Activated naive CD4-positive, alpha-beta T cell treated with anti-CD3 and anti-CD28 coated beads, Interleukin-2, amount 50 U/mL, for 24 hours (primary cell): ENCODE measurements around the gene TUBAL3.

Source experiments
- H3K27ac Mint-ChIP-seq: one replicate; pipeline ENCODE4 v1.8.0; 2021; ENCODE audit warnings: mild to moderate bottlenecking, mixed read lengths
- H3K27me3 Mint-ChIP-seq: one replicate; pipeline ENCODE4 v1.8.0; 2021; ENCODE audit warnings: mixed read lengths
- H3K36me3 Mint-ChIP-seq: one replicate; pipeline ENCODE4 v1.8.0; 2021; ENCODE audit warnings: mixed read lengths
- H3K4me1 Mint-ChIP-seq: one replicate; pipeline ENCODE4 v1.8.0; 2021; ENCODE audit warnings: mixed read lengths
- H3K4me3 Mint-ChIP-seq: one replicate; pipeline ENCODE4 v1.8.0; 2021; ENCODE audit warnings: mild to moderate bottlenecking, mixed read lengths
- H3K9me3 Mint-ChIP-seq: one replicate; pipeline ENCODE4 v1.8.0; 2021; ENCODE audit warnings: mixed read lengths

The TUBAL3 gene

DNA sequence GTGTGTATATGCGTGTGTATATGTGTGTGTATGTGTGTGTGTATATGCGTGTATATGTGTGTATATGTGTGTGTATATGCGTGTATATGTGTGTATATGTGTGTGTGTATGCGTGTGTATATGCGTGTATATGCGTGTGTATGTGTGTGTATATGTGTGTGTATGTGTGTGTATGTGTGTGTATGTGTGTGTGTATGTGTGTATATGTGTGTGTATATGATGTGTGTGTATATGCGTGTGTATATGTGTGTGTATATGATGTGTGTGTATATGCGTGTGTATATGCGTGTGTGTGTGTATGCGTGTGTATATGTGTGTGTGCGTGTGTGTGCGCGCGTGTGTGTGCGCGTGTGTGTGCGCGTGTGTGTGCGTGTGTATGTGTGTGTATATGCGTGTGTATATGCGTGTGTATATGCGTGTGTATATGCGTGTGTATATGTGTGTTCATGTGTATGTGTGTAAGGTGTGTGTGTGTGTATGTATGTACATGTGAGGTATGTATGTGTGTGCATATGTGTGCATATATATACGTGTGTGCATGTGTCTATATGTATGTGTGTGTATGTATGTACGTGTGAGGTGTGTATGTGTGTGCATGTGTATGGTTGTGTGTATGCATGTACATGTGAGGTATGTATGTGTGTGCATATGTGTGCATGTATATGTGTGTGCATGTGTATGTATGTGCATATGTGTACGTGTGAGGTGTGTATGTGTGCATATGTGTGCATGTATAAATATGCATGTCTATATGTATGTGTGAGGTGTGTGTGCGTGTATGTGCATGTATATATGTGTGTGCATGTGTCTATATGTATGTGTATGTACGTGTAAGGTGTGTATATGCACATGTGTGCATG, 33.9 kb downstream of the TUBAL3 start:
- H3K27me3 Mint-ChIP-seq: no peaks in the 10 kb centered on the region
- H3K4me1 Mint-ChIP-seq: no peaks in the 10 kb centered on the region
- H3K27ac Mint-ChIP-seq: no peak overlapping the region
- H3K4me3 Mint-ChIP-seq: no peak overlapping the region
- no peaks in the 10 kb centered on the region for H3K36me3 Mint-ChIP-seq
- no peaks in the 10 kb centered on the region for H3K9me3 Mint-ChIP-seq

DNA sequence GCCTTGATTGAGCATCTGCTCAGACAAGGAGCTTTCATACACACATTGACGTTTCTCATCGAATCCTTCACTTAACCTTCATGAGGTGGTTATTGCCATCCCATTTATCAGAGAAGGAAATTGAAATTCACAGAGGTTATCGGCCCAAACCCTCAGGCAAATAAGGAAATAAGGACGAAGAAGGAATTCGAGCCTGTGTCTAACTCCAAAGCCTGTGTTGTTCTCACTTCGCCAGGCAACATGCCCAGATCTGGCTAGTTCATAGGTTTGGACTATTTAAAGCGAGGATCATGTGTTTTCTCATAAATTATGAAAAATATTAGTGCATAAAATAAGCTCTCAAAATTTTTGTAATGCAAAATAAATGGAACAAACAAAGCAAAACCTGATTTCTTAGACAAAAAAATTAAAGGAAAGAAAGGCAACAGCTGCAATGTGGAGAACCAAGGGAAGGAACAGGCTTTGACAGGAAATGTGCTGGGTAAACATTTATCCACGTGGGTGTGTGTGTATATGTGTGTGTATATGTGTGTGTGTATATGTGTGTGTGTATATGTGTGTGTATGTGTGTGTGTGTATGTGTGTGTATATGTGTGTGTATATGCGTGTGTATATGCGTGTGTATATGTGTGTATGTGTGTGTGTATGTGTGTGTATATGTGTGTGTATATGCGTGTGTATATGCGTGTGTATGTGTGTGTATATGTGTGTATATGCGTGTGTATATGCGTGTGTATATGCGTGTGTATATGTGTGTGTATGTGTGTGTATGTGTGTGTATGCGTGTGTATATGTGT, 35.1 kb downstream of the TUBAL3 start:
- no peaks in the 10 kb centered on the region for H3K4me1 Mint-ChIP-seq
- H3K27ac Mint-ChIP-seq: no peak overlapping the region
- H3K9me3 Mint-ChIP-seq: no peaks in the 10 kb centered on the region
- no peaks in the 10 kb centered on the region for H3K27me3 Mint-ChIP-seq
- no peak overlapping the region for H3K4me3 Mint-ChIP-seq
- H3K36me3 Mint-ChIP-seq: no peaks in the 10 kb centered on the region

DNA sequence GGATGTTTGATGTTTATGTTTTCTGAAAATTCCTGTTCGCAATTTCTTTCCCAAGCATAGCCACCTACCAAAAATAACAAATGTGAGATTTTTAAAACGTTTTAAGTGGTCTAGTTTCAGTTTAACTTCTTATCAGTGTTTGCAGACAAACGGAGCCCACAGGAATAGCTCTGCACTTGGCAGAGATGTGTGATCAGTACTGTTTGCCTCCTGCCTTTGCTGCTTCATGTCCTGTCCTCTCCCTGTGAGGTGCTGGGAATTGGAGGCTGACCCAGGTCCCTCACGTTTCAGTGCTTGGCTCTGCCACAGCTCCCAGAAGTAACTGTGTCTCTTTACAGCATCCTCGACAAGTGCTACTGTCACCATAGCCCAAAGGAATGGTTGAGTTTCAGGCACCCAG, 38.7 kb downstream of the TUBAL3 start:
- Mint-ChIP-seq H3K36me3 (no peaks in the 10 kb centered on the region), H3K4me3 (no peak overlapping the region), H3K9me3 (no peaks in the 10 kb centered on the region), H3K4me1 (no peaks in the 10 kb centered on the region), H3K27me3 (peaks cover 5% of the 10 kb centered on the region), H3K27ac (no peak overlapping the region)

DNA sequence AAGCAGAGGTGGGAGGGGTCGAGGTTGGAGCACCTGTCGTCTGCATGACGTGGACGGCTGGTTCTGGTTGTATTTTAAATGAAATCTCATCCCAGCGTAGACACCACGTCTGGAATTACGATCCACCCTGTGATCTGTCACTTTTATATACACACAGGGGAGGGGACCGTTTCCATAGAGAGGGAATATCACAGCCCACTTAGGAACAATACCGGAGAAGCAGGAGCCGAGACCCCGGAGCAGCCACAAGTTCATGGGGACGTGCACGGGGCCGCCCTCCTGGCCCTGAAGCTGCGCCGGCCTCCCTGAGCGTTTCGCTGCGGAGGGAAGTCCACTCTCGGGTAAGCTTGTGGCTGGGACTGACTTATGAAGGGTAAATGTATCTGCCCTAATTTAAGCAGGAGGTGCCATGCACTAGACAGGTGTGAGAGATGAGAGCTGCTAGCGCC, 39.7 kb downstream of the TUBAL3 start, which contains the start of gene UCN3:
Gene UCN3, plus strand, starts transcription at position 77 of the 449 bp plus-strand sequence. CDS start 8,755 bp downstream, outside the sequence.
- Mint-ChIP-seq H3K27me3 (peaks cover 5% of the 10 kb centered on the region), H3K4me1 (no peaks in the 10 kb centered on the region), H3K9me3 (no peaks in the 10 kb centered on the region), H3K4me3 (no peak within 1 kb of the TSS), H3K36me3 (no peaks in the 10 kb centered on the region), H3K27ac (no peak within 1 kb of the TSS)

DNA sequence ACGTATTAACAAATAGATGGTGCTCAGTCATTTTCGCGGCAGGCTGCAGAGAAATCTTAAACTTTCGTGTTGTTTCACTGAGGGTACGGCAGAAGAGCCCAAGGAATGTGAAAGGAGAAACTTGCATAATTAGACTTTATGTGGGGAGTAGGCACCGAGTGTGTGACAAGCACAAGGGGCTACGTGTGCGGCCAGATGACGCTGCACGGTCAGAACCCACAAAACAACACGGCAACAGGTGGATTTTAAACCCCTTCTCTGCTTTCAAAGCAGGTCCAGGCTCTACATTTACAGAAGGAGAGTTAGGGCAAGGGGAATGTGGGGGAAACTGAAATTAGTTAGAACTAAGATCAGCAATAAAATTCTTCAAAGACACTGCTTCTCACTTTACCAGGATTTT, 40.3 kb downstream of the TUBAL3 start:
- H3K4me3 Mint-ChIP-seq: no peak overlapping the region
- H3K27ac Mint-ChIP-seq: no peak overlapping the region
- no peaks in the 10 kb centered on the region for H3K4me1 Mint-ChIP-seq
- H3K9me3 Mint-ChIP-seq: no peaks in the 10 kb centered on the region
- H3K36me3 Mint-ChIP-seq: no peaks in the 10 kb centered on the region
- peaks cover 6% of the 10 kb centered on the region for H3K27me3 Mint-ChIP-seq

DNA sequence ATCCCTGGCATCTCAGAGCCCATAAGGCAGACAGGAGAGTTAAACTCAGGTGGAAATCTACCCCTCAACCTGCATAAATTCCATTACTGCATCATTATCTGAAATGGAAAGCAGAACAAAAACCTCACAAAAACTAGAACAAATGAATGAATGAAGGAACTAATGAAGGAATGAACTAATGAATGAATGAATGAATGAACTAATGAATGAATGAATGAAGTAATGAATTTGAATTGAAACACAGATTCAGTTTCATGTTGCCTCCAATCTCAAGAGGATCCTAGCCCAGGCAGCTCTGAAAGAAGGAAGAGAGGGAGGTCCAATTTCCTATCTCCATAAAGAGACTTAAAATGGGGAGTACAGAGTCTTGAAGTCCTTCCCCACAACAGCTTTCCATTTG, 41.8 kb downstream of the TUBAL3 start:
- Mint-ChIP-seq H3K9me3 (no peaks in the 10 kb centered on the region), H3K27ac (no peak overlapping the region), H3K4me3 (no peak overlapping the region), H3K36me3 (peaks cover 1% of the 10 kb centered on the region), H3K27me3 (peaks cover 13% of the 10 kb centered on the region), H3K4me1 (no peaks in the 10 kb centered on the region)

DNA sequence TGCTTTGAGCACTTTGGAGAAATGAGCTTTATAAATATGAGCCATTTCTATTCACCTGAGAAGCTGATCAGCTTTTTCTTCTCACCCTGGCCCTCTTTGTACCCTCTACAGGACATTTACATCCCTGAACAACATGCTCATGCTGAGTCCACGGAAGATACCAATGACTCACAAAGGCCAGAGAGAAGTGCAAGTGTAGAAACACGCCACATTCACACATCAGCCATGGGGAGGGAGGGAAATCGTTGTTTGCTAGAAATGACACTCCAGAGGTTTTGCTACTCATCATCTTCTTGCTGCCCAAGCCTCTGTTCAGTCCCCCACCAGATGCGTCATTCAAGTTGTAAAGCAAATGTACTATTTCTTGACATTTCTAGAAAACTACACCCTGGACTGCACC, 42.7 kb downstream of the TUBAL3 start:
- Mint-ChIP-seq H3K9me3 (no peaks in the 10 kb centered on the region), H3K27me3 (peaks cover 15% of the 10 kb centered on the region), H3K27ac (no peak overlapping the region), H3K36me3 (peaks cover 1% of the 10 kb centered on the region), H3K4me1 (no peaks in the 10 kb centered on the region), H3K4me3 (no peak overlapping the region)

DNA sequence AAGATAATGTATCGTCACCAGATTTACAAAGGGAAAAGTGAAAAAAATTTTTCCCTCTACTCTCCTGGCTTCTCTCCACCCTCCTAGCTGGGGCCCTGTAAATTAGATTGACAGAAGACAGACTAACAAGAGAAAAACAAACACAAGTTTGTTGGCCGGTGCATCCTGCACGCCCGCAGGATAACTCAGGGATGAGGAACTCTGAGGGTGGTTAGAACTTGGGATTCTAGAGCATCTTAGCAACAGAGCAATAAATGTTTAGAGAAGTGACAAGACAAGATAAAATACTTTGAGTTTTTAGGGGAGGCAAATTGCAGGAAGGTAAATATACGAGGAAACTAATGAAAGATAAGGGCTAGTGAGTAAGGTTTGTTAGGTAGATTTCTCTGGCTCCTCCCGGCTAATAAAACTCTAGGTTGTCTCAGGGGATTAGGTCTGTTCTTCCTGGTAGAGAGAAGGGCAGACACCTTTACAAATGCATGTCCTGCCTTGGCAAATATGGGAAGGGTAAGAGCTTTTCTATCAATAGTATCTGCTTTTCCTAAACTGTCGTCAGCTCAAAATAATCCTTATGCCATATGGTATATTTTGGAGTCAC, 44.2 kb downstream of the TUBAL3 start:
- no peak overlapping the region for H3K4me3 Mint-ChIP-seq
- H3K27me3 Mint-ChIP-seq: peaks cover 19% of the 10 kb centered on the region
- peaks cover 4% of the 10 kb centered on the region for H3K4me1 Mint-ChIP-seq
- peaks cover 1% of the 10 kb centered on the region for H3K36me3 Mint-ChIP-seq
- H3K9me3 Mint-ChIP-seq: no peaks in the 10 kb centered on the region
- no peak overlapping the region for H3K27ac Mint-ChIP-seq

DNA sequence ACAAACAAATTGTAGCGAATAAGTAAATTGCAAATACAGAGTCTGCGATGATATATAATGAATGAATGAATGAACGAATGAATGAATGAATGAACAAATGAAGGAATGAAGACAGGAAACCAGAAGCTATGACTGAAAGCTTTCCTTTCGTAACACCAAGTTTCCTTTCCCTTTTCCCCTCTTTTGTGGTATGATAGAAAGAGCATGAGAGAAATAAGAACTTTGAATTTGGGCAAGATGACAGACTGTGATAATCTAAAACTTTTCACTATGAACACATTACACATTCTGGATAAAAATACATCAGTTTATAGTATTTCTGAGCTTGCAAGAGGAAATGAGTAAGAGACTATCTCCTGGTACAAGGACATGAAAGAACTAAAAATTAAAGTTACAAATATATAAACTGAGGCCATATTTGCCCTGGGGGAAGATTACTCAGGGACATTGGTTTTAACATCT, 48.3 kb downstream of the TUBAL3 start:
- H3K4me1 Mint-ChIP-seq: peaks cover 4% of the 10 kb centered on the region
- no peaks in the 10 kb centered on the region for H3K9me3 Mint-ChIP-seq
- H3K27ac Mint-ChIP-seq: no peak overlapping the region
- peaks cover 16% of the 10 kb centered on the region for H3K27me3 Mint-ChIP-seq
- H3K4me3 Mint-ChIP-seq: no peak overlapping the region
- peaks cover 1% of the 10 kb centered on the region for H3K36me3 Mint-ChIP-seq

DNA sequence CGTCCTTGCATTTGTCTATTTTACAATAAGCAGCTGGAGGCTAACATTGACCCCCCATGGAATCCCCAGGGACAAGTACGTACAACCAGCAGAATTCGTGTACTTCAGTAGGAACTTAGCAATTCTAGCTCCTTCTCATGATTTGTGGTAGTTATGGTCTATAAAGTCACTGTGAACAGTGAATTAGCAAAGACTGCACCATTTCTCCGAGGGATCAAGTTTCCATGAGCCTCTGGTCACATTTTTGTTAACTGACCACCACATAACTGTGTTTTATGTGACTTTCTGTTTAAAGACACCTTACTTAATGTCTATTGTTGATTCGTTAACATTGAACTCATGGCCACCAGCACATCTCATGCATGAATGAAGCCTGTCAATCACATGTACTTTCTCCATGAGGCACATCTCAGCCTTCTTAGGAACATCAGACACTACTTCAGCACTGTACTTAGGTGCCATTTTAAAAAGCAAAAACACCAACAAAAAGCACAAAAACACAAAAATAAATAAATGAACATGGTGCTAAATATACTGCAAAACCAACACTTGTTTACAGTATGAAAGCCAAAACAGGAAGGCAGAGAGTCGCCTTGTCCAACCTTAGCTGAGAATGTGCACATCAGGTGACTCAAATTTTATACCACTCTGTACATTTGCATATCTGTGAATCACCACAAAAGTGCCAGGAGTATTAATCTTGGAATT, 48.9 kb downstream of the TUBAL3 start:
- no peaks in the 10 kb centered on the region for H3K9me3 Mint-ChIP-seq
- H3K27me3 Mint-ChIP-seq: peaks cover 16% of the 10 kb centered on the region
- H3K27ac Mint-ChIP-seq: no peak overlapping the region
- peaks cover 1% of the 10 kb centered on the region for H3K36me3 Mint-ChIP-seq
- peaks cover 4% of the 10 kb centered on the region for H3K4me1 Mint-ChIP-seq
- H3K4me3 Mint-ChIP-seq: no peak overlapping the region

DNA sequence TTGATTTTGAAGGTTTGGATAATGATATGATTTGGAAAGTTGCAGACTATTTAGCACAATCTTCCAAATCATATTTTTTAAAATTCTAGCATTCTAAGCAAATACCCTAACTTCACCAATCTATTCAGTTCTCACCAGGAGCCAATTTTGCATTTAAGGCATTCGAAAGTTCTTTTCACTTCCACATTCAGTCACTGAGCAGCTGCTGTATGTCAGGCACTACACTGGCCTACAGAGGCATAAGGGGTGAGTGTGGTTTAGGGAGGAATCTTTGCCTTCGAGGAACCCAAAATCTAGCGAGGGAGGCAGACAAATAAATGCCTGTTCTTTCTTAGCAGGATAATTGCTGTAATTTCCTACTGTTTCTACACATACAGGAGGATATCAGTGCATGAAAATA, 50.6 kb downstream of the TUBAL3 start:
- Mint-ChIP-seq H3K9me3 (no peaks in the 10 kb centered on the region), H3K27ac (no peak overlapping the region), H3K4me3 (no peak overlapping the region), H3K4me1 (peaks cover 4% of the 10 kb centered on the region), H3K36me3 (peaks cover 1% of the 10 kb centered on the region), H3K27me3 (peaks cover 15% of the 10 kb centered on the region)

DNA sequence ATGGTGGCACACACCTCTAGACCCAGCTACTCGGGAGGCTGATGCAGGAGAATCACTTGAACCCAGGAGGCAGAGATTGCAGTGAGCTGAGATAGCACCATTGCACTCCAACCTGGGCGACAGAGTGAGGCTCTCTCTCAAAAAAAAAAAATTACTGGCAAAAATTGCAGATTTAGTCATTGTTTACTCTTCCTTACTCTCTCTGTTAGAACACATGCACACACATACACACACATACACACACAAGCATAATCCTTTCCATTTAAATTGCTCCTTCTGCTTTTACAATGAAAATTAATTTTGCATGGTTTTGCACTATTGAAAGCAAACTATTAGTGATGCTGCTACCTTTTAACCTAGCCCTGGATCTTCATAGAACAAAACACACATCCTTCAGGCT, 55.3 kb downstream of the TUBAL3 start:
- Mint-ChIP-seq H3K4me1 (no peaks in the 10 kb centered on the region), H3K36me3 (no peaks in the 10 kb centered on the region), H3K27me3 (no peaks in the 10 kb centered on the region), H3K27ac (no peak overlapping the region), H3K9me3 (no peaks in the 10 kb centered on the region), H3K4me3 (no peak overlapping the region)

DNA sequence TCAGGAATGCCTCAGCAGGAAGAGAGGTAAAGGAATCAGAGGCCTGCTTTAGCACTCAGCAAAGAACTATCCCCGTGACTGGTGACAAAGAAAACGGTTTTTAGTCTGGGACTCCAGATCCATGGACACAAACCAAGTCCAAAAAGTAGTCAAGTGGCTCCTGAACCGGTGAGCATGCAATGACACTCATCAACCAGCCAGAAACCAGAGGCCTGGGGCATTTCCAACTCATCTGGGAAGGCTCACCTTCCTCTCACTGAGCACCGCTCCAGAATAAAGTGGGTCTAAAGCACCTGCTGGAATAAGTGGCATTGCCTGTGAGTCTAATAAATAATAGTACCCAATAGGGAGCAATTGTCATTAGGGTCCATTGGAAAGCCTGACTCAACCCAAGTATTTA, 57.7 kb downstream of the TUBAL3 start:
- no peaks in the 10 kb centered on the region for H3K9me3 Mint-ChIP-seq
- no peaks in the 10 kb centered on the region for H3K27me3 Mint-ChIP-seq
- H3K36me3 Mint-ChIP-seq: no peaks in the 10 kb centered on the region
- H3K4me1 Mint-ChIP-seq: no peaks in the 10 kb centered on the region
- H3K27ac Mint-ChIP-seq: no peak overlapping the region
- H3K4me3 Mint-ChIP-seq: no peak overlapping the region

DNA sequence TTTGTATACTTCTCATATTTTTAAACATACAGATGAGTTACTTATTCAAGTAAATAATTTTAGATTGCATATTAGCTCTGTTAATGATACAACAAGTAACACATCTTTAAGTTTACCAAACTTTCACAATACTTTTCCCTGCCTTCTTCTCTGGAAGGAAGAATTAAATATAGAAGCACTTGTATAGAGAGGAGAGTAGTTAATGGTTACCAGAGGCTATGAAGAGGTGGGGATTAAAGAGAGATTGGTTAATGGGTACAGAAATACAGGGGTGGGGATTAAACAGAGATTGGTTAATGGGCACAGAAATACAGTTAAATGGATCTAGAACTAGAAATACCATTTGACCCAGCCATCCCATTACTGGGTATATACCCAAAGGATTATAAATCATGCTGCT, 59.9 kb downstream of the TUBAL3 start:
- no peak overlapping the region for H3K27ac Mint-ChIP-seq
- H3K9me3 Mint-ChIP-seq: no peaks in the 10 kb centered on the region
- no peaks in the 10 kb centered on the region for H3K36me3 Mint-ChIP-seq
- H3K4me3 Mint-ChIP-seq: no peak overlapping the region
- H3K27me3 Mint-ChIP-seq: no peaks in the 10 kb centered on the region
- no peaks in the 10 kb centered on the region for H3K4me1 Mint-ChIP-seq

DNA sequence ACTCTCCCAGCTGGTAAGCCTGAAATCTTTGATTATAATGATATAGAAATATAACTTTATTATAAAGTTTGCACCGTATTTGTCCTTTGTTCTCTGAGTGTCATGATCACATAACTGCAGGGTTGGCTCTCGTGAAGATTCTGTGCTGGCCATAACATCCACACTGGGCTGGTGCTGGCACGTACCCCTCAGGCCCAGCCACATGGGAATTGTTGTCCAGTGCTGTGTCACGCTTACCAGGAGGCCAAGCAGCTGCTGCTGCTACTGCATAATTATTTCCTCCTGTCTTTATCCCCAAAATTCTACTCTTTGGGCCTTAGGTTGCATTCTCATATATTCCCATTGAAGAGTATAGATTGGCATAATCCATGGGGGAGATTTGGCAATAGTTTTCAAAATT, 60.6 kb downstream of the TUBAL3 start:
- no peak overlapping the region for H3K27ac Mint-ChIP-seq
- H3K4me1 Mint-ChIP-seq: no peaks in the 10 kb centered on the region
- no peak overlapping the region for H3K4me3 Mint-ChIP-seq

More for the DNA sequence above, 60.6 kb downstream of the TUBAL3 start:
- peaks cover 2% of the 10 kb centered on the region for H3K27me3 Mint-ChIP-seq
- H3K9me3 Mint-ChIP-seq: no peaks in the 10 kb centered on the region
- H3K36me3 Mint-ChIP-seq: no peaks in the 10 kb centered on the region
